ENCODE results near the gene CPNE2. TPM values are rescaled to one million over a fixed set of nuclear protein-coding genes. Genes with fewer than 3 reads are reported as not detected.

The CPNE2 gene
- total RNA-seq, 1 donor = 11.6 TPM

GRCh38 chr16:57083485-57084126, 8.8 kb upstream of the CPNE2 start:
- H3K9me3 ChIP-seq (ENCODE audit: low read depth, low read length) = no peaks in the 10 kb centered on the region
- H3K79me2 ChIP-seq (ENCODE audit: insufficient read depth, low read length) = no peaks in the 10 kb centered on the region
- H4K20me1 ChIP-seq (ENCODE audit: insufficient read depth, low read length) = no peaks in the 10 kb centered on the region
- peaks cover 5% of the 10 kb centered on the region for H3K27me3 ChIP-seq (ENCODE audit: insufficient read depth, low read length)
- H2AFZ ChIP-seq (ENCODE audit: low read length) = no peak overlapping the region
- H3K4me1 ChIP-seq (ENCODE audit: insufficient read depth, low read length) = peaks cover 3% of the 10 kb centered on the region
- H3K4me3 ChIP-seq (ENCODE audit: insufficient read depth, low read length) = no peak overlapping the region
- no peak for TF ChIP-seq CTCF (IDR thresholded peaks at IDR 0.05; ENCODE audit: extremely low read depth, low read depth, low read length)
- no peak overlapping the region for H3K27ac ChIP-seq (ENCODE audit: low read depth, low read length)
- H3K4me2 ChIP-seq (ENCODE audit: insufficient read depth, low read length) = no peak overlapping the region
- peak; percentile 75 for DNase-seq (ENCODE audit: insufficient read length, low spot score, missing footprints)
- peaks cover 20% of the 10 kb centered on the region for H3K36me3 ChIP-seq (ENCODE audit: insufficient read depth, low read length)

- Histone ChIP-seq H3K4me1 (ENCODE audit: insufficient read depth, low read length) (peaks cover 3% of the 10 kb centered on the region), H3K79me2 (ENCODE audit: insufficient read depth, low read length) (no peaks in the 10 kb centered on the region), H2AFZ (ENCODE audit: low read length) (no peak overlapping the region), H3K4me3 (ENCODE audit: insufficient read depth, low read length) (no peak overlapping the region), H4K20me1 (ENCODE audit: insufficient read depth, low read length) (no peaks in the 10 kb centered on the region), H3K36me3 (ENCODE audit: insufficient read depth, low read length) (peaks cover 14% of the 10 kb centered on the region), H3K27ac (ENCODE audit: low read depth, low read length) (no peak overlapping the region), H3K9me3 (ENCODE audit: low read depth, low read length) (no peaks in the 10 kb centered on the region), H3K4me2 (ENCODE audit: insufficient read depth, low read length) (no peak overlapping the region), H3K27me3 (ENCODE audit: insufficient read depth, low read length) (peaks cover 5% of the 10 kb centered on the region)
- DNase-seq (ENCODE audit: insufficient read length, low spot score, missing footprints) = peak; percentile 97
- TF ChIP-seq CTCF (IDR thresholded peaks at IDR 0.05; ENCODE audit: extremely low read depth, low read depth, low read length) = peak; percentile 97
Observed at GRCh38 chr16:57084257-57084770, 8.1 kb upstream of the CPNE2 start.

- Histone ChIP-seq H2AFZ (ENCODE audit: low read length) (no peak overlapping the region), H3K27me3 (ENCODE audit: insufficient read depth, low read length) (peaks cover 5% of the 10 kb centered on the region), H3K36me3 (ENCODE audit: insufficient read depth, low read length) (peaks cover 8% of the 10 kb centered on the region), H3K4me2 (ENCODE audit: insufficient read depth, low read length) (no peak overlapping the region), H3K27ac (ENCODE audit: low read depth, low read length) (no peak overlapping the region), H3K79me2 (ENCODE audit: insufficient read depth, low read length) (no peaks in the 10 kb centered on the region), H4K20me1 (ENCODE audit: insufficient read depth, low read length) (no peaks in the 10 kb centered on the region), H3K4me1 (ENCODE audit: insufficient read depth, low read length) (peaks cover 3% of the 10 kb centered on the region), H3K9me3 (ENCODE audit: low read depth, low read length) (no peaks in the 10 kb centered on the region), H3K4me3 (ENCODE audit: insufficient read depth, low read length) (no peak overlapping the region)
- TF ChIP-seq CTCF (IDR thresholded peaks at IDR 0.05; ENCODE audit: extremely low read depth, low read depth, low read length) = no peak
- peak; percentile 15 for DNase-seq (ENCODE audit: insufficient read length, low spot score, missing footprints)
Observed at GRCh38 chr16:57084996-57085395, 7.4 kb upstream of the CPNE2 start.

GRCh38 chr16:57087003-57087402, 5.4 kb upstream of the CPNE2 start:
- Histone ChIP-seq H3K4me3 (ENCODE audit: insufficient read depth, low read length) (no peak overlapping the region), H3K27me3 (ENCODE audit: insufficient read depth, low read length) (peaks cover 5% of the 10 kb centered on the region), H3K9me3 (ENCODE audit: low read depth, low read length) (no peaks in the 10 kb centered on the region), H4K20me1 (ENCODE audit: insufficient read depth, low read length) (no peaks in the 10 kb centered on the region), H3K4me2 (ENCODE audit: insufficient read depth, low read length) (no peak overlapping the region), H3K27ac (ENCODE audit: low read depth, low read length) (no peak overlapping the region), H3K4me1 (ENCODE audit: insufficient read depth, low read length) (peaks cover 11% of the 10 kb centered on the region), H3K36me3 (ENCODE audit: insufficient read depth, low read length) (peaks cover 6% of the 10 kb centered on the region), H2AFZ (ENCODE audit: low read length) (no peak overlapping the region), H3K79me2 (ENCODE audit: insufficient read depth, low read length) (no peaks in the 10 kb centered on the region)
- DNase-seq (ENCODE audit: insufficient read length, low spot score, missing footprints) = no peak
- TF ChIP-seq CTCF (IDR thresholded peaks at IDR 0.05; ENCODE audit: extremely low read depth, low read depth, low read length) = no peak
